ENCODE measurements around the gene CBL. TPM values are rescaled to one million over a fixed set of nuclear protein-coding genes. Genes with fewer than 3 reads are reported as not detected.

Gene CBL
- total and polyA plus RNA-seq, 2 experiments from 2014 or later: 31.6 to 67.6 TPM

DNA sequence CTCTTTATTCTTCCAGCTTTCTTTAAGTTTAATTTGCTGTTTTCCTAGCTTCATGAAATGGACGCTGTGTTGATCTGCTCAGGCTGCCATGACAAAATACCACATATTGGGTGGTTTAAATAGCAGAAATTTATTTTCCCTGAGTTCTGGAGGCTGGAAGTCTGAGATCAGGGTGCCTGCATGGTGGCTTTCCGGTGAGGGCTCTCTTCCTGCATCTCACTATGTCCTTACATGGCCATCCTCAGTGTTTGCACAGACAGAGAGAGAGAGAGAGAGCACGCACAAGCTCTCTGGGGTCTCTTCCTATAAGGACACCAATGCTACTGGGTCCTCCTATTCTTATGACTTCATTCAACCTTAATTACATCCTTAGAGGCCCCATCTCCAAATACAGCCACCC, 82.1 kb downstream of the CBL start:
- ATAC-seq: no peak
- Histone ChIP-seq H3K4me3 (no peak overlapping the region), H3K36me3 (ENCODE audit: insufficient read depth) (peaks cover 36% of the 10 kb centered on the region), H2AFZ (no peak overlapping the region), H4K20me1 (replicated peaks; ENCODE audit: insufficient read depth) (peaks cover 8% of the 10 kb centered on the region), H3F3A (replicated peaks; ENCODE audit: low read depth) (0 out of 2 replicates have a peak, but pooled peaks cover 8% of the 10 kb centered on the region), H3K79me2 (replicated peaks; ENCODE audit: insufficient read depth) (no peaks in the 10 kb centered on the region), H3K4me2 (no peak overlapping the region), H3K9me2 (ENCODE audit: insufficient read depth) (no peaks in the 10 kb centered on the region), H3K27ac (ENCODE audit: low read depth) (no peak overlapping the region), H3K27me3 (ENCODE audit: insufficient read depth) (no peaks in the 10 kb centered on the region), H3K4me1 (ENCODE audit: insufficient read depth) (no peaks in the 10 kb centered on the region)
- Mint-ChIP-seq H3K9me3 (no peaks in the 10 kb centered on the region), H3K27me3 (ENCODE audit: insufficient read depth, low read depth, poor library complexity) (peaks cover 6% of the 10 kb centered on the region), H3K27ac (no peak overlapping the region; the same call in 1 of the 2 replicates), H3K4me1 (no peaks in the 10 kb centered on the region), H3K36me3 (ENCODE audit: low read depth) (peaks cover 64% of the 10 kb centered on the region), H3K4me3 (no peak overlapping the region)
- DNase-seq (ENCODE audit: low spot score): no peak
- no peak for TF ChIP-seq ZNF331 (CRISPR knock-in tag; IDR thresholded peaks at IDR 0.05; ENCODE audit: low read depth)
- no peak for TF ChIP-seq CREB1 (CRISPR knock-in tag; IDR thresholded peaks at IDR 0.05; ENCODE audit: low read depth)
- TF ChIP-seq NANOG (IDR thresholded peaks at IDR 0.05; ENCODE audit: borderline replicate concordance): no peak
- TF ChIP-seq EZH2phosphoT487 (IDR thresholded peaks at IDR 0.05; ENCODE audit: unreplicated experiment): no peak
- TF ChIP-seq, protein P1, sequence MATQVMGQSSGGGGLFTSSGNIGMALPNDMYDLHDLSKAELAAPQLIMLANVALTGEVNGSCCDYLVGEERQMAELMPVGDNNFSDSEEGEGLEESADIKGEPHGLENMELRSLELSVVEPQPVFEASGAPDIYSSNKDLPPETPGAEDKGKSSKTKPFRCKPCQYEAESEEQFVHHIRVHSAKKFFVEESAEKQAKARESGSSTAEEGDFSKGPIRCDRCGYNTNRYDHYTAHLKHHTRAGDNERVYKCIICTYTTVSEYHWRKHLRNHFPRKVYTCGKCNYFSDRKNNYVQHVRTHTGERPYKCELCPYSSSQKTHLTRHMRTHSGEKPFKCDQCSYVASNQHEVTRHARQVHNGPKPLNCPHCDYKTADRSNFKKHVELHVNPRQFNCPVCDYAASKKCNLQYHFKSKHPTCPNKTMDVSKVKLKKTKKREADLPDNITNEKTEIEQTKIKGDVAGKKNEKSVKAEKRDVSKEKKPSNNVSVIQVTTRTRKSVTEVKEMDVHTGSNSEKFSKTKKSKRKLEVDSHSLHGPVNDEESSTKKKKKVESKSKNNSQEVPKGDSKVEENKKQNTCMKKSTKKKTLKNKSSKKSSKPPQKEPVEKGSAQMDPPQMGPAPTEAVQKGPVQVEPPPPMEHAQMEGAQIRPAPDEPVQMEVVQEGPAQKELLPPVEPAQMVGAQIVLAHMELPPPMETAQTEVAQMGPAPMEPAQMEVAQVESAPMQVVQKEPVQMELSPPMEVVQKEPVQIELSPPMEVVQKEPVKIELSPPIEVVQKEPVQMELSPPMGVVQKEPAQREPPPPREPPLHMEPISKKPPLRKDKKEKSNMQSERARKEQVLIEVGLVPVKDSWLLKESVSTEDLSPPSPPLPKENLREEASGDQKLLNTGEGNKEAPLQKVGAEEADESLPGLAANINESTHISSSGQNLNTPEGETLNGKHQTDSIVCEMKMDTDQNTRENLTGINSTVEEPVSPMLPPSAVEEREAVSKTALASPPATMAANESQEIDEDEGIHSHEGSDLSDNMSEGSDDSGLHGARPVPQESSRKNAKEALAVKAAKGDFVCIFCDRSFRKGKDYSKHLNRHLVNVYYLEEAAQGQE (IDR thresholded peaks at IDR 0.05; ENCODE audit: unreplicated experiment): no peak
- TF ChIP-seq EZH2 (IDR thresholded peaks at IDR 0.05; ENCODE audit: low read depth, unreplicated experiment): no peak
- TF ChIP-seq, protein P2, sequence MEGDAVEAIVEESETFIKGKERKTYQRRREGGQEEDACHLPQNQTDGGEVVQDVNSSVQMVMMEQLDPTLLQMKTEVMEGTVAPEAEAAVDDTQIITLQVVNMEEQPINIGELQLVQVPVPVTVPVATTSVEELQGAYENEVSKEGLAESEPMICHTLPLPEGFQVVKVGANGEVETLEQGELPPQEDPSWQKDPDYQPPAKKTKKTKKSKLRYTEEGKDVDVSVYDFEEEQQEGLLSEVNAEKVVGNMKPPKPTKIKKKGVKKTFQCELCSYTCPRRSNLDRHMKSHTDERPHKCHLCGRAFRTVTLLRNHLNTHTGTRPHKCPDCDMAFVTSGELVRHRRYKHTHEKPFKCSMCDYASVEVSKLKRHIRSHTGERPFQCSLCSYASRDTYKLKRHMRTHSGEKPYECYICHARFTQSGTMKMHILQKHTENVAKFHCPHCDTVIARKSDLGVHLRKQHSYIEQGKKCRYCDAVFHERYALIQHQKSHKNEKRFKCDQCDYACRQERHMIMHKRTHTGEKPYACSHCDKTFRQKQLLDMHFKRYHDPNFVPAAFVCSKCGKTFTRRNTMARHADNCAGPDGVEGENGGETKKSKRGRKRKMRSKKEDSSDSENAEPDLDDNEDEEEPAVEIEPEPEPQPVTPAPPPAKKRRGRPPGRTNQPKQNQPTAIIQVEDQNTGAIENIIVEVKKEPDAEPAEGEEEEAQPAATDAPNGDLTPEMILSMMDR (conservative IDR thresholded peaks at IDR 0.05; ENCODE audit: low read depth in 2 of 2): no peak
- TF ChIP-seq, protein P3, sequence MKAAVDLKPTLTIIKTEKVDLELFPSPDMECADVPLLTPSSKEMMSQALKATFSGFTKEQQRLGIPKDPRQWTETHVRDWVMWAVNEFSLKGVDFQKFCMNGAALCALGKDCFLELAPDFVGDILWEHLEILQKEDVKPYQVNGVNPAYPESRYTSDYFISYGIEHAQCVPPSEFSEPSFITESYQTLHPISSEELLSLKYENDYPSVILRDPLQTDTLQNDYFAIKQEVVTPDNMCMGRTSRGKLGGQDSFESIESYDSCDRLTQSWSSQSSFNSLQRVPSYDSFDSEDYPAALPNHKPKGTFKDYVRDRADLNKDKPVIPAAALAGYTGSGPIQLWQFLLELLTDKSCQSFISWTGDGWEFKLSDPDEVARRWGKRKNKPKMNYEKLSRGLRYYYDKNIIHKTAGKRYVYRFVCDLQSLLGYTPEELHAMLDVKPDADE (IDR thresholded peaks at IDR 0.05): no peak
- TF ChIP-seq STAT1 (IDR thresholded peaks at IDR 0.05; ENCODE audit: unreplicated experiment): no peak
- no peak for TF ChIP-seq POLR2AphosphoS5 (IDR thresholded peaks at IDR 0.05; ENCODE audit: low read depth)
- no peak for TF ChIP-seq JUNB (IDR thresholded peaks at IDR 0.05; ENCODE audit: unreplicated experiment)

All from GM23338 (cell line).